Calu3 (cell line): ENCODE data around the gene TCP11L1. TPM values are rescaled to one million over a fixed set of nuclear protein-coding genes. Genes with fewer than 3 reads are reported as not detected.

ENCODE experiments used
- BruUV-seq: library from RNA; stranded (reverse); fragments of 400-500 nt; replicated peaks from 2 replicates; lab custom pipeline; 2021; lab: Mats Ljungman, UMichigan
- CTCF ChIA-PET: fragments of 300-600 bp; sonication (Branson Sonifier 250); formaldehyde crosslinking; loops from one replicate; lab custom pipeline; 2022; ENCODE audit warnings: antibody characterized with exemption; lab: Charles Lee
- DNase-seq: peaks from one replicate; pipeline ENCODE4 v3.0.0; 2022
- H3K27ac Mint-ChIP-seq: one replicate; pipeline ENCODE4 v1.8.0; 2022; ENCODE audit warnings: mixed read lengths; ENCODE audit not compliant: unreplicated experiment
- H3K27me3 Mint-ChIP-seq: one replicate; pipeline ENCODE4 v1.8.0; 2022; ENCODE audit warnings: mixed read lengths; ENCODE audit not compliant: unreplicated experiment
- H3K36me3 Mint-ChIP-seq: one replicate; pipeline ENCODE4 v1.8.0; 2022; ENCODE audit warnings: mild to moderate bottlenecking, moderate library complexity, mixed read lengths; ENCODE audit not compliant: insufficient read depth, unreplicated experiment
- H3K4me1 Mint-ChIP-seq: one replicate; pipeline ENCODE4 v1.8.0; 2022; ENCODE audit warnings: mild to moderate bottlenecking, low read depth, mixed read lengths; ENCODE audit not compliant: unreplicated experiment
- H3K4me3 Mint-ChIP-seq: one replicate; pipeline ENCODE4 v1.8.0; 2022; ENCODE audit warnings: mild to moderate bottlenecking, low read depth, moderate library complexity, mixed read lengths; ENCODE audit not compliant: unreplicated experiment
- H3K9me3 Mint-ChIP-seq: one replicate; pipeline ENCODE4 v1.8.0; 2022; ENCODE audit warnings: low read depth, mixed read lengths; ENCODE audit not compliant: unreplicated experiment
- CTCF ChIP-seq: fragments of 200-600 bp; IDR thresholded peaks from one replicate; pipeline ENCODE4 v1.8.0; 2022; ENCODE audit warnings: antibody characterized with exemption; ENCODE audit not compliant: unreplicated experiment
- intact Hi-C: fragments of 100-400 bp; cut with micrococcal nuclease; formaldehyde crosslinking; loops from one replicate; pipeline ENCODE4 v1.10.0; 2022; ENCODE audit not compliant: unreplicated experiment
- total RNA-seq: library from RNA; stranded (reverse); gene quantifications from 2 replicates; pipeline ENCODE4 v1.2.3, GENCODE V29; 2022

TCP11L1 gene
- total RNA-seq, 1 experiment from 2014 or later: 9.6 TPM

- no TSS peak for BruUV-seq
- Mint-ChIP-seq H3K27me3 (no peaks in the 10 kb centered on the region), H3K4me3 (no peak overlapping the region), H3K36me3 (peaks cover 12% of the 10 kb centered on the region), H3K4me1 (no peaks in the 10 kb centered on the region), H3K9me3 (no peaks in the 10 kb centered on the region), H3K27ac (no peak overlapping the region)
- CTCF ChIA-PET: no interaction called here
- TF ChIP-seq CTCF: no peak
- DNase-seq: no peak
- intact Hi-C loops: no loop called here
Measured at GRCh38 chr11:33017478-33017877, 21.9 kb upstream of the TCP11L1 start.

GRCh38 chr11:33017965-33018364 lies 21.4 kb upstream of the TCP11L1 start:
- no peak for DNase-seq
- H3K4me1 Mint-ChIP-seq: no peaks in the 10 kb centered on the region
- H3K4me3 Mint-ChIP-seq: no peak overlapping the region
- no peaks in the 10 kb centered on the region for H3K27me3 Mint-ChIP-seq
- CTCF ChIA-PET: no interaction called here
- intact Hi-C loops: no loop called here
- BruUV-seq: no TSS peak
- no peak for TF ChIP-seq CTCF
- H3K36me3 Mint-ChIP-seq: peaks cover 12% of the 10 kb centered on the region
- H3K27ac Mint-ChIP-seq: no peak overlapping the region
- H3K9me3 Mint-ChIP-seq: no peaks in the 10 kb centered on the region

GRCh38 chr11:33018840-33019239 lies 20.5 kb upstream of the TCP11L1 start:
- no peak for DNase-seq
- Mint-ChIP-seq H3K4me1 (no peaks in the 10 kb centered on the region), H3K27me3 (no peaks in the 10 kb centered on the region), H3K27ac (no peak overlapping the region), H3K4me3 (no peak overlapping the region), H3K36me3 (peaks cover 12% of the 10 kb centered on the region), H3K9me3 (no peaks in the 10 kb centered on the region)
- intact Hi-C loops: no loop called here
- no TSS peak for BruUV-seq
- CTCF ChIA-PET: no interaction called here
- TF ChIP-seq CTCF: no peak

- H3K4me3 Mint-ChIP-seq: no peak overlapping the region
- H3K36me3 Mint-ChIP-seq: peaks cover under 1% of the 10 kb centered on the region
Measured at GRCh38 chr11:33021501-33021900, 17.9 kb upstream of the TCP11L1 start.

More at GRCh38 chr11:33021501-33021900, 17.9 kb upstream of the TCP11L1 start:
- intact Hi-C loops: no loop called here
- no peak for DNase-seq
- Mint-ChIP-seq H3K27me3 (no peaks in the 10 kb centered on the region), H3K4me1 (no peaks in the 10 kb centered on the region), H3K9me3 (no peaks in the 10 kb centered on the region), H3K27ac (no peak overlapping the region)
- no peak for TF ChIP-seq CTCF
- CTCF ChIA-PET: no interaction called here
- no TSS peak for BruUV-seq
